Measurements from ENCODE around the gene INSC. TPM values are rescaled to one million over a fixed set of nuclear protein-coding genes. Genes with fewer than 3 reads are reported as not detected.

The INSC gene
- total and polyA plus RNA-seq, 2 of the 13 experiments (the other 11 are each of a cell fraction or from before 2014, with no cell fraction given) = 0.09 TPM; not detected in 1

DNA sequence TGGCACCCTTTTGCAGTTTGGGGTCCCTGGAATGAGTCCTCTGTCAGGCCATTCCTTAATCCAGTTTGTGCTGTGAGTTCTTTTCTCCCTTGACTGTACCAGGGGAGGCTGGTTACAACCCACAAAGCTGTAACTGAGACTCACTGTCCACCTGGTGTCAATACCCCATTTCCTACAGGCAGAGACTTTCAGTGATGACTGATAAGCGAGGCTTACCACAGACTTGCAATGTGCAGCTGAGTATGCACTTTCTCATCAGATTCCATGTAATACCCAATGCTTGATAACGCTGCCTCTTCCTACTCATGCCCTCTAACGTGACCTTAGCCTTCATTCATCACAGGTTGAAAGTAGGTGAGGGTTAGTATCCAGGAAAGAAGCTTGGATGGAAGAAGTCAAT, 120.1 kb downstream of the INSC start:
- ChIA-PET POLR2A (no interaction called here), CTCF (ENCODE audit: low intra/inter-chr PET ratio, low total read pairs) (no interaction called here)
- in situ Hi-C loops (cut with HindIII; ENCODE audit: extremely low pct_ligation_motif_present, low pct_unique_long_range_greater_than_20kb) (no loop called here), intact Hi-C loops (cut with micrococcal nuclease; ENCODE audit: unreplicated experiment) (no loop called here)
- Histone ChIP-seq H3K27ac (ENCODE audit: extremely low read length, insufficient read depth, low read length) (no peak overlapping the region), H4K20me1 (ENCODE audit: insufficient read depth, low read length) (no peaks in the 10 kb centered on the region), H3K27me3 (ENCODE audit: control insufficient read depth in 1 of 2, insufficient read depth in 2 of 2, low read length in 2 of 2) (peaks cover 0 to 2% of the 10 kb centered on the region in 2 experiments; a peak in 1 of 5 replicates), H3K9me3 (ENCODE audit: low read length) (no peaks in the 10 kb centered on the region), H2AFZ (ENCODE audit: low read length) (no peak overlapping the region), H3K36me3 (replicated peaks in 1 of 2; ENCODE audit: control insufficient read depth in 1 of 2, insufficient read depth in 2 of 2, low read length in 2 of 2) (no peaks in the 10 kb centered on the region), H3K79me2 (ENCODE audit: insufficient read depth, low read length) (no peaks in the 10 kb centered on the region), H3K4me2 (ENCODE audit: low read depth, low read length) (no peak overlapping the region), H3K4me1 (ENCODE audit: insufficient read depth, low read length) (no peaks in the 10 kb centered on the region), H3K9ac (ENCODE audit: insufficient read depth, low read depth, low read length) (no peak overlapping the region), H3K4me3 (replicated peaks in 1 of 3; ENCODE audit: insufficient read depth in 1 of 3, low read depth in 2 of 3, low read length in 3 of 3) (no peak overlapping the region)
- ATAC-seq = no peak
- WGBS (ENCODE audit: low lambda C conversion rate) = 10% methylated on average over 3 of the region's 3 CpGs
- DNase-seq (ENCODE audit: low spot score) = no peak
- no TSS peak for BruUV-seq (replicated peaks)
- FAIRE-seq = no peak
- no peak for TF ChIP-seq MTF2 (CRISPR knock-in tag; IDR thresholded peaks at IDR 0.05; ENCODE audit: borderline replicate concordance)
- no peak for TF ChIP-seq ONECUT2 (CRISPR knock-in tag; IDR thresholded peaks at IDR 0.05)
- TF ChIP-seq SRSF4 (IDR thresholded peaks at IDR 0.05; ENCODE audit: low read depth, low read length, poor library complexity, severe bottlenecking) = no peak
- no peak for TF ChIP-seq ZSCAN9 (CRISPR knock-in tag; IDR thresholded peaks at IDR 0.05; ENCODE audit: borderline replicate concordance)
- no peak for TF ChIP-seq SOX13 (IDR thresholded peaks at IDR 0.05)
- TF ChIP-seq SOX13 (CRISPR knock-in tag; conservative IDR thresholded peaks at IDR 0.05 in 1 of 2, IDR thresholded peaks at IDR 0.05 in 1 of 2) = no peak
- no peak for TF ChIP-seq ZNF776 (CRISPR knock-in tag; IDR thresholded peaks at IDR 0.05)
- TF ChIP-seq THAP11 (CRISPR knock-in tag; IDR thresholded peaks at IDR 0.05) = no peak
- no peak for TF ChIP-seq KLF11 (CRISPR knock-in tag; IDR thresholded peaks at IDR 0.05)

DNA sequence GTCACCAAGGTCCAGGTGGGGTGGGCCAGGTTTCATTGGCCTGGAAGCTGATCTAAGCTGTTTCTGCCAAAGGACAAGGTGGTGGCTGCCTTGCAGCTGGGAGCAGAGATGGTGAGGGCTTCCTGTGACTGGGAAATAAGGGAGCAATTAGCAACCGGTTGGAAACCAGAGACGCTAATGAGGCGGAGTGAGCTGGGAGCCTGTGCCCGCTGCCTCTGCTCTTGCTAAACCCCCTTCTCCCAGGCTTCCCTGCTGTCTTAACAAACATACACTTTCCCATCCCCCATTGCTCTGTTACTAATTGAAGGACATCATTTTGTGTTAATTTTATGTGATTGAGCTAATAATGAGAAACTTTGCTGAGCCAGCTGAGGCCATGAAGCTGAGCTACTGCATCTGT, 121.8 kb downstream of the INSC start:
- no peak overlapping the region for H3K27ac ChIP-seq (ENCODE audit: extremely low read length, insufficient read depth, low read length)
- no peaks in the 10 kb centered on the region for H3K4me1 ChIP-seq (ENCODE audit: insufficient read depth, low read length)
- FAIRE-seq = no peak
- DNase-seq (ENCODE audit: low spot score) = no peak
- intact Hi-C loops (cut with micrococcal nuclease; ENCODE audit: unreplicated experiment) = no loop called here
- H4K20me1 ChIP-seq (ENCODE audit: insufficient read depth, low read length) = no peaks in the 10 kb centered on the region
- peaks cover 0 to 2% of the 10 kb centered on the region in 2 experiments; a peak in 1 of 5 replicates for H3K27me3 ChIP-seq (ENCODE audit: control insufficient read depth in 1 of 2, insufficient read depth in 2 of 2, low read length in 2 of 2)
- no peak overlapping the region for H3K4me2 ChIP-seq (ENCODE audit: low read depth, low read length)
- POLR2A ChIA-PET = no interaction called here
- no peak overlapping the region for H2AFZ ChIP-seq (ENCODE audit: low read length)
- BruUV-seq (replicated peaks) = no TSS peak
- WGBS (ENCODE audit: low lambda C conversion rate) = 47% methylated on average over 4 of the region's 4 CpGs
- CTCF ChIA-PET (ENCODE audit: low intra/inter-chr PET ratio, low total read pairs) = no interaction called here
- no peaks in the 10 kb centered on the region for H3K36me3 ChIP-seq (replicated peaks in 1 of 2; ENCODE audit: control insufficient read depth in 1 of 2, insufficient read depth in 2 of 2, low read length in 2 of 2)
- no peak overlapping the region for H3K9ac ChIP-seq (ENCODE audit: insufficient read depth, low read depth, low read length)
- in situ Hi-C loops (cut with HindIII; ENCODE audit: extremely low pct_ligation_motif_present, low pct_unique_long_range_greater_than_20kb) = no loop called here
- no peaks in the 10 kb centered on the region for H3K79me2 ChIP-seq (ENCODE audit: insufficient read depth, low read length)
- H3K4me3 ChIP-seq (replicated peaks in 1 of 3; ENCODE audit: insufficient read depth in 1 of 3, low read depth in 2 of 3, low read length in 3 of 3) = no peak overlapping the region
- H3K9me3 ChIP-seq (ENCODE audit: low read length) = no peaks in the 10 kb centered on the region
- ATAC-seq = no peak
- TF ChIP-seq GPN1 (CRISPR knock-in tag; IDR thresholded peaks at IDR 0.05; ENCODE audit: borderline replicate concordance) = no peak
- no peak for TF ChIP-seq ZNF496 (CRISPR knock-in tag; IDR thresholded peaks at IDR 0.05; ENCODE audit: insufficient replicate concordance)
- TF ChIP-seq MEIS1 (CRISPR knock-in tag; IDR thresholded peaks at IDR 0.05; ENCODE audit: borderline replicate concordance) = no peak
- no peak for TF ChIP-seq ZNF318 (CRISPR knock-in tag; IDR thresholded peaks at IDR 0.05)

Measured in HepG2 (cell line).